Coronary artery (tissue), 2 donors: ENCODE measurements around the gene ELAVL2.

Experiments
- DNase-seq: peaks from one replicate; pipeline ENCODE4 v3.0.0-alpha.2; 2017; ENCODE audit warnings: low spot score
- H3K27ac ChIP-seq, 2 donors: fragments of 200-600 bp; sonication (generic); one replicate each; pipeline ENCODE4 v1.5.1; 2016 to 2019
- H3K4me3 ChIP-seq: fragments of 200-600 bp; sonication (generic); 2 replicates; pipeline ENCODE4 v1.5.1; 2016; ENCODE audit warnings: mild to moderate bottlenecking, moderate library complexity
- TF ChIP-seq, protein P1 (sequence below): fragments of 200-600 bp; sonication (generic); IDR thresholded peaks from one replicate; pipeline ENCODE4 v1.5.1; 2019; ENCODE audit warnings: antibody characterized with exemption

ELAVL2 gene

DNA sequence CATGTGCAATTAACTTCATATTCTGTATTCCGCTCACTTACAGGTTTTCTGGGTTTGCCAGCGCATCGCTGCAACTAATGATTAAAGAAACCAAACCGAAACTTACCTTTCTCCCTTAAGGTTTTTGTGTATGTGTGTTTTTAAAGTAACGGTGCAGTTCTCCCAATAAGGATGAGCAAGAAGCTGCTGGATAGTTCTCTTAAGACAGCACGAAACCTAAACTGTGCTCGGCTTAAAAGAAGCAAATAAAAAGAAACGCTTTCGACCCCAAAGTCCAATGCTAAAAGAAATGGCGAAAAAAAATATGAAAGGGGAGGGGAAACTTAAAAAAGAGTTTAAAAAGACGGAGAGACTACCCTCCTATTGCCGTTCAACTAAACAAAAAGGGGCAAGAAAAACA lies 340 bp downstream of the ELAVL2 start:
- Histone ChIP-seq H3K4me3 (peak overlapping the region; percentile 67), H3K27ac (no peak overlapping the region)
- DNase-seq = no peak
- TF ChIP-seq, protein P1, sequence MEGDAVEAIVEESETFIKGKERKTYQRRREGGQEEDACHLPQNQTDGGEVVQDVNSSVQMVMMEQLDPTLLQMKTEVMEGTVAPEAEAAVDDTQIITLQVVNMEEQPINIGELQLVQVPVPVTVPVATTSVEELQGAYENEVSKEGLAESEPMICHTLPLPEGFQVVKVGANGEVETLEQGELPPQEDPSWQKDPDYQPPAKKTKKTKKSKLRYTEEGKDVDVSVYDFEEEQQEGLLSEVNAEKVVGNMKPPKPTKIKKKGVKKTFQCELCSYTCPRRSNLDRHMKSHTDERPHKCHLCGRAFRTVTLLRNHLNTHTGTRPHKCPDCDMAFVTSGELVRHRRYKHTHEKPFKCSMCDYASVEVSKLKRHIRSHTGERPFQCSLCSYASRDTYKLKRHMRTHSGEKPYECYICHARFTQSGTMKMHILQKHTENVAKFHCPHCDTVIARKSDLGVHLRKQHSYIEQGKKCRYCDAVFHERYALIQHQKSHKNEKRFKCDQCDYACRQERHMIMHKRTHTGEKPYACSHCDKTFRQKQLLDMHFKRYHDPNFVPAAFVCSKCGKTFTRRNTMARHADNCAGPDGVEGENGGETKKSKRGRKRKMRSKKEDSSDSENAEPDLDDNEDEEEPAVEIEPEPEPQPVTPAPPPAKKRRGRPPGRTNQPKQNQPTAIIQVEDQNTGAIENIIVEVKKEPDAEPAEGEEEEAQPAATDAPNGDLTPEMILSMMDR = no peak

DNA sequence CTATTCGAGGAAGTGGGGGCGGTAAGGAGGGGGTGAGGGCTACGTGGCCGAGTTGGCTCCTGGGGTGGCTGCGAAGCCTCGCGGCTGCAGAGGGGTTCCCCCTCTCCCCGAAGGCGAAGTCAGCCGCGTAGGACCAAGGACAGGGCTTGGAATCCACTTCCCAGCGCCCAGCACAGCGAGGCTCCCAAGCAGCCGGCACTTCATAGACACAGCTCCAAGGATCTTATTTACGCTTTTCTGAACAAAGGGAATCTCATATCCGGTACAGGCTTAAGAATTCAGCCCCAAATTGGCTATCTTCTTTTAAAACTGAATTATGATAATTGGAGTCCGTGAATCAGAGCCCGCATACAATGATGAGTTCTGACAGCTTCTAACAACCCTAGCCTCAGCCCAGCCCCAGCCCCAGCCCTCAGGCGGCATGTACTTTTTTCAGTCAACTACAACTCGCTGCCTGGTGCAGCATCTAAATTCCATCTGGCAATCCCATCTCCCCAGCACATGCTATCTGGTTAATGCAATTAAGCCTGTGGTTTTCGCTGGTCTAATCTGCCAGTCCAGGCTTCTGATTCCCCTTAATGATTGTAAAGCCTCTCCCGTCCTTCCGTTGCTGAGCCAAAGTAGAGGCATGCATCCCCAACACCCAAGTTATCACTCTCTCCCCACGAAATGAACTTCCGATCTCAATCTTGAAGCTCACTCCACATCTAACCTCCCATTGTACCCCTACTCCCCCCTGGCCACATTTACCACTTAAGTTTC lies 1.0 kb downstream of the ELAVL2 start:
- no peak overlapping the region for H3K27ac ChIP-seq
- TF ChIP-seq, protein P1 = no peak
- no peak for DNase-seq
- peak overlapping the region; percentile 67 for H3K4me3 ChIP-seq

DNA sequence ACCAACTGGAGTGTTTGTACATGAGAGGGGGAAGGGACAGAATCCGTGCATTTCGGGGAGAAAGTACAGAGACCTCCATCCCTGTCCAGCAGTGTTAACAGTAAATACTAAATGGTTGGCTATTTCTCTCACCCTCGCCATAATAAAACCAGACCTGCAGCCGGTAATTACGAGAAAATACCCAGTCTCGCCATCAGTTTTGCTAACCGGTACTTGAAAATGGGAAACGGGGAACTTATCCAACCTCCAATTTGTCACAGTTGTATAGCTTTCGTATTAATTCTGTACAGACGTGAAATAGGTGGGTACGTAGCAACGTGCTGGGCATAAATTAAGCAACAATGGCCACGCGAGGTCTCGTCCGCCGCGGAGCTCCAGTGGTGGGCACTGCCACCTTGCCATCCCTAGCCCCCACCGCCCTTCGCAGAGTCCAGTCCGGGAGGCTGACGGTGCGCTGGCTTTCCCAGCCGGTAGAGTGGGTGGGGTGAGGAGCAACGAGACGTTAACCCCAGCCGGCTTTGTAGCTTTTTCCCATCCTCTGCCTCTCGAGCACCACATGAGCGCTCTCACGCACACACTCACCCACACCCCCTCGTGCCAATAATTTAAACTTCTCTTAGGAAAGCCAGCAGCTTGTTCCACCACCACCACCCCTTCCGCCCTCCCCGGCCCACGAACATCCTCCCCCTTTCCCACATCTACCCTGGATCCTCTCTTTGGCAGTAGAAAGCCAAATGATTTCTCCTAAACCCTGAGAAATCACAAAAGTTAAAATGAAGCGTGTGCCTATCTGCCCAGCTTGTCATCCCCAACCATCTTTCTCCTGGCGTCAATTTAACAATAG lies 1.8 kb downstream of the ELAVL2 start:
- peak overlapping the region; percentile 67 for H3K4me3 ChIP-seq
- DNase-seq = no peak
- TF ChIP-seq, protein P1 = no peak
- no peak overlapping the region for H3K27ac ChIP-seq

DNA sequence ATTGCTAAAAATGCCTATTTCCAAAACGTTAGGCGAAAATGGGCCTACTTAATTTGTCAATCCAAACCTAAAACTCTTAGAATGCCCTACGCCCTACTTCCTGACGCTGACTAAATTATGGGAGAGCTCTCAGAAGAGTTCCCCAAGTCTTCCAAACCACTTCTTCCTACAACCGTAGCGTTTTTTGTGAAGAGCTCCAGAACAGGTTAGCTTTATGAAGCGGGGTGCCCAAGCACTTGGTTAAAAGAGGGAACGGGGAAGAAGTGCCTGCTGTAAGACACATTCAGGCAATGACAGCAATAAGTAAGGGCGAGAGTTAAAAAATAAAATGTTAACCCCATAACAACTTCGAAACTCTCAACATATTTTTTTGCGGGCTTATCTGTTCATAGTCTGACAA lies 2.8 kb downstream of the ELAVL2 start:
- H3K4me3 ChIP-seq = no peak overlapping the region
- no peak for DNase-seq
- TF ChIP-seq, protein P1 = no peak
- H3K27ac ChIP-seq = no peak overlapping the region

DNA sequence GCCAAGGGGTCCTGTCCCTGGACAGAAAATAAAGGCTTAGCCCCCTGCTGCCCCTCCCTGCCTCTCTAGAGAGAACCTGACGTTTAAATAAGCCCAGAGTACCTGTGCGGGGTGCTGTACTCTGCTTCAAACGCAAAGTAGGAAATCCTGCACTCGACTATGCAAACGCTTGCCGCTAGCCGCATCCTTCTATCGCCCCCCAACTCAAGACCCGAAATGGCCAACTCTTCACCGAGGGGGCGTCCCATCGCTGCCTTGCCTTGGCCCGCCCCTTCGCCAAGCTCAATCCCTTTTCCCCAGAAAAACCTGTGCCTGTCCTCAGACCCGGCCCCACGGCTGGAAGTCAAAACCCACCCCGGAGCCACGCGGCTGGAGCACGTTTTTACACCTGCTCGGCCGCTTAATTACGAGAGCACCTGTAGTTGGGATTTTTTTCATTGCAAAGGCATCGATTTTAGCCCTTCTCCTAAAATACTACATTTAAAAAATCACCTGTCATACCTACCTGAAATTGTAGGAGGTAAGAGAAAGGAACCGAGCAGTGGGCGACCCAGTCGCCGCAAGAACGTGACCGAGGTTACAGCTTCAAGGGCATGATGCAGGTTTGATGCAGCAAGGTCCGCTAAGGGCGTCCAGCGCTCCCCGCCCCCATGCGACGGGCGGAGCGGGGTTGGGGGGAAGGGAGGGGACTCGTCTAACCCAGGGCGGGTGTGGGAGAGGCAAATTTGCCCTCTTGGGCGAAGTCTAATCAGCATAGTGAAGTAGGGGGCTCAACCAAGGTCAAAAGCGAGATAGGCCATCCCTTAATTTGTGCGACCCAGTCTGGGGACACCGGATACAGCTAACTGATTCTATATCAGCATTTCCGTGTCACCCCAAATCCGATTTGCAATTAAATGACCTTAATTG lies 3.5 kb downstream of the ELAVL2 start:
- TF ChIP-seq, protein P1 = no peak
- no peak for DNase-seq
- Histone ChIP-seq H3K27ac (no peak overlapping the region), H3K4me3 (peak overlapping the region; percentile 72)

DNA sequence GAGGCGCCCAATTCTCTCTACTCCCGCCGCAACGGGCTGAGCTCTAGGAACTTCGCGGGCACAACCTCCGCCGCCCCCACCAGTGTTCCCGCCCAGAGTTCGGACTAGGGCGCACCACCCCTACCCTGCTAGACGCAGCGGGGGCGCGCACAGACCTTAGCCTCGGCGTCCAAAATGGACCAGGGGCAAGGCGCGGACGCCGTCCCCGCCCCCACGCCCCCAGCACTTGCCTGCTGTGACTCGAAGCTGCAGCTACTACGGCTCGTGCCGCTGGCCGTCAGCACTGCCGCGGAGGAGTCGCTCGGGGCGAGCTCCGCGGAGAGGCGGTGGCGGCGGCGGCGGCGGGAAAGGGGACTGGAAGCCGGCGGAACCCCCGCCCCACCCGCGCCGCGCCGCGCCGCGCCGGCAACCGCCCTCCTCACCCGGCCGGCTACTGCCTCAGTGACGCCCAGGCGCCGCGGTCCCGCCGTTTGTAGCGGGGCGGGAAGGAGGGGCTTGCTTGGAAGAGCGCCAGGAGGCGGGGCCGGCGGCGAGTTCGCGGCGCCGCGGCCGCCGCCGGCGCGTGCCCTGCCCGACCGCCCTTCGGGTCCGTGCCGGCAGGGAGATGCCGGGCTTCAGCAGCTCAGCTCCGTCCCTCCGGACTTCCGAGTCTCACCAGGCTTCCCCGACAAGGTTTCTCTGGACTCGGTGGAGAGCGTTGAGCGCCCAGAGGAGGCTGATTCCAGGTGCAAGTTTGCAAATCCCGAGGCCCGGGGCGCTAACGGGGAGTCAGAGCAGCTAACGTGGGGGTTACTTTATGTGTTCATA lies 4.5 kb downstream of the ELAVL2 start:
- TF ChIP-seq, protein P1 = no peak
- H3K27ac ChIP-seq = no peak overlapping the region
- H3K4me3 ChIP-seq = peak overlapping the region; percentile 72
- no peak for DNase-seq
